Measurements from ENCODE around the gene SLC6A6. TPM values are rescaled to one million over a fixed set of nuclear protein-coding genes. Genes with fewer than 3 reads are reported as not detected.

Gene SLC6A6
- total and polyA plus RNA-seq, 4 donors = 0.92 to 7.2 (median 2.9) TPM

GRCh38 chr3:14450506-14450905 is 48.1 kb downstream of the SLC6A6 start:
- no peak overlapping the region for H3K27ac ChIP-seq (ENCODE audit: low read depth in 1 of 2, low read length in 2 of 2)
- 98% methylated on average over 3 of the region's 3 CpGs for WGBS
- H3K27me3 ChIP-seq (ENCODE audit: control insufficient read depth in 4 of 4, insufficient read depth in 4 of 4, low read length in 3 of 4) = peaks cover 0 to 4% (median 1%) of the 10 kb centered on the region in 4 donors
- no peak overlapping the region for H3K9ac ChIP-seq (ENCODE audit: low read depth in 1 of 2, low read length in 2 of 2)
- H3K36me3 ChIP-seq (ENCODE audit: control insufficient read depth in 4 of 4, insufficient read depth in 3 of 4, low read depth in 1 of 4, low read length in 3 of 4) = peaks cover 0 to 5% (median 0%) of the 10 kb centered on the region in 4 donors
- H3K9me3 ChIP-seq (ENCODE audit: control insufficient read depth in 4 of 4, low read length in 3 of 4) = no peaks in the 10 kb centered on the region
- TF ChIP-seq HNF4G (IDR thresholded peaks at IDR 0.05) = no peak
- no peak for TF ChIP-seq RAD21 (IDR thresholded peaks at IDR 0.05)
- no peak for TF ChIP-seq NR2F2 (IDR thresholded peaks at IDR 0.05)
- TF ChIP-seq, protein P1, sequence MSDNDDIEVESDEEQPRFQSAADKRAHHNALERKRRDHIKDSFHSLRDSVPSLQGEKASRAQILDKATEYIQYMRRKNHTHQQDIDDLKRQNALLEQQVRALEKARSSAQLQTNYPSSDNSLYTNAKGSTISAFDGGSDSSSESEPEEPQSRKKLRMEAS (IDR thresholded peaks at IDR 0.05) = no peak
- TF ChIP-seq GABPA (IDR thresholded peaks at IDR 0.05 in 1 of 2, conservative IDR thresholded peaks at IDR 0.05 in 1 of 2) = no peak
- TF ChIP-seq FOXA1 (IDR thresholded peaks at IDR 0.05) = no peak
- no peak for TF ChIP-seq SP1 (IDR thresholded peaks at IDR 0.05)
- TF ChIP-seq REST (IDR thresholded peaks at IDR 0.05) = no peak
- TF ChIP-seq, protein P2, sequence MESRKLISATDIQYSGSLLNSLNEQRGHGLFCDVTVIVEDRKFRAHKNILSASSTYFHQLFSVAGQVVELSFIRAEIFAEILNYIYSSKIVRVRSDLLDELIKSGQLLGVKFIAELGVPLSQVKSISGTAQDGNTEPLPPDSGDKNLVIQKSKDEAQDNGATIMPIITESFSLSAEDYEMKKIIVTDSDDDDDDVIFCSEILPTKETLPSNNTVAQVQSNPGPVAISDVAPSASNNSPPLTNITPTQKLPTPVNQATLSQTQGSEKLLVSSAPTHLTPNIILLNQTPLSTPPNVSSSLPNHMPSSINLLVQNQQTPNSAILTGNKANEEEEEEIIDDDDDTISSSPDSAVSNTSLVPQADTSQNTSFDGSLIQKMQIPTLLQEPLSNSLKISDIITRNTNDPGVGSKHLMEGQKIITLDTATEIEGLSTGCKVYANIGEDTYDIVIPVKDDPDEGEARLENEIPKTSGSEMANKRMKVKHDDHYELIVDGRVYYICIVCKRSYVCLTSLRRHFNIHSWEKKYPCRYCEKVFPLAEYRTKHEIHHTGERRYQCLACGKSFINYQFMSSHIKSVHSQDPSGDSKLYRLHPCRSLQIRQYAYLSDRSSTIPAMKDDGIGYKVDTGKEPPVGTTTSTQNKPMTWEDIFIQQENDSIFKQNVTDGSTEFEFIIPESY (IDR thresholded peaks at IDR 0.05) = no peak
- TF ChIP-seq JUND (IDR thresholded peaks at IDR 0.05) = no peak
- TF ChIP-seq FOXA2 (IDR thresholded peaks at IDR 0.05) = no peak
- no peak overlapping the region for H3K4me3 ChIP-seq (ENCODE audit: low read depth in 1 of 3, low read length in 3 of 3)
- no peak for DNase-seq (ENCODE audit: low spot score)
- H3K4me1 ChIP-seq (ENCODE audit: control insufficient read depth in 4 of 4, insufficient read depth in 4 of 4, low read length in 3 of 4) = no peaks in the 10 kb centered on the region

DNA sequence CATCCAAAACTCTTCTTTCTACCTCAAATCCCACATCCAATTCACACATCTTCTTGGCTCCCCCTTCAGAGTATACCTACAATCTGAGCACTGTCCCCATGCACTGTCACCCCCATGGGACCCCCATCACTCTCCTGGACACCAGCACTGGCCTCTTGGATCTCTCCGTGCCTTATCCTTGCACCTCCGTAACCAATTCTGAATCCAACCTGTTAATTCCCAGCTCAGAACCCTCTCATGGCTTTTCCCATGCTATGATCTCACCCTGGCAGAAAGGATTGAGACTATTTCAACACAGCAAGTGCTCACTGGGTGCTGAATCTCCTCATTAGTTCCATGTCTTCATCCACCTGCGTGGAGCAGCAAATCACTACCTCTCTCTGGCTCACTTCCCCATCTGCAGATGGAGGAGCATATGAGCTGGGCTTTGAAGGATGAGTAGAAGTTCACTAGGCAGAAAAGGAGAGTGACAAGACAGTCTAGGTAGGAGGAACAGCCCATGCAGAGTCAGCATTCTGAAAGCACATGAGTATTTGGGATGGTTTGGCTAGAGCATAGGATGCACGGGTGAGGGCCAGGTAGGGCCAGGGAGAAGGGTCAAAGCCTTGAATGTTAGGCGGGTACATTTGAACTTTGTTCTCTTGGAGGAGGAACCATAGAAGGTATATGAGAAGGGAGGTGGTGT is 48.7 kb downstream of the SLC6A6 start:
- Histone ChIP-seq H3K4me1 (ENCODE audit: control insufficient read depth in 4 of 4, insufficient read depth in 4 of 4, low read length in 3 of 4) (no peaks in the 10 kb centered on the region), H3K27me3 (ENCODE audit: control insufficient read depth in 4 of 4, insufficient read depth in 4 of 4, low read length in 3 of 4) (peaks cover 0 to 4% (median 1%) of the 10 kb centered on the region in 4 donors), H3K36me3 (ENCODE audit: control insufficient read depth in 4 of 4, insufficient read depth in 3 of 4, low read depth in 1 of 4, low read length in 3 of 4) (peaks cover 0 to 5% (median 0%) of the 10 kb centered on the region in 4 donors), H3K9ac (ENCODE audit: low read depth in 1 of 2, low read length in 2 of 2) (no peak overlapping the region), H3K9me3 (ENCODE audit: control insufficient read depth in 4 of 4, low read length in 3 of 4) (no peaks in the 10 kb centered on the region), H3K4me3 (ENCODE audit: low read depth in 1 of 3, low read length in 3 of 3) (no peak overlapping the region), H3K27ac (ENCODE audit: low read depth in 1 of 2, low read length in 2 of 2) (no peak overlapping the region)
- TF ChIP-seq HNF4G (IDR thresholded peaks at IDR 0.05) = no peak
- no peak for TF ChIP-seq NR2F2 (IDR thresholded peaks at IDR 0.05)
- TF ChIP-seq YY1 (IDR thresholded peaks at IDR 0.05) = no peak
- no peak for TF ChIP-seq RXRA (IDR thresholded peaks at IDR 0.05)
- no peak for TF ChIP-seq FOXA1 (IDR thresholded peaks at IDR 0.05)
- TF ChIP-seq FOXA2 (IDR thresholded peaks at IDR 0.05) = no peak
- no peak for DNase-seq (ENCODE audit: low spot score)
- 92% methylated on average over 5 of the region's 5 CpGs for WGBS

Measured in liver (tissue), 9 donors.